ENCODE measurements around the gene HOXA3. TPM values are rescaled to one million over a fixed set of nuclear protein-coding genes. Genes with fewer than 3 reads are reported as not detected.

Gene HOXA3
- total RNA-seq, 4 donors from 2014 or later: 3.4 to 3.9 (median 3.6) TPM

DNA sequence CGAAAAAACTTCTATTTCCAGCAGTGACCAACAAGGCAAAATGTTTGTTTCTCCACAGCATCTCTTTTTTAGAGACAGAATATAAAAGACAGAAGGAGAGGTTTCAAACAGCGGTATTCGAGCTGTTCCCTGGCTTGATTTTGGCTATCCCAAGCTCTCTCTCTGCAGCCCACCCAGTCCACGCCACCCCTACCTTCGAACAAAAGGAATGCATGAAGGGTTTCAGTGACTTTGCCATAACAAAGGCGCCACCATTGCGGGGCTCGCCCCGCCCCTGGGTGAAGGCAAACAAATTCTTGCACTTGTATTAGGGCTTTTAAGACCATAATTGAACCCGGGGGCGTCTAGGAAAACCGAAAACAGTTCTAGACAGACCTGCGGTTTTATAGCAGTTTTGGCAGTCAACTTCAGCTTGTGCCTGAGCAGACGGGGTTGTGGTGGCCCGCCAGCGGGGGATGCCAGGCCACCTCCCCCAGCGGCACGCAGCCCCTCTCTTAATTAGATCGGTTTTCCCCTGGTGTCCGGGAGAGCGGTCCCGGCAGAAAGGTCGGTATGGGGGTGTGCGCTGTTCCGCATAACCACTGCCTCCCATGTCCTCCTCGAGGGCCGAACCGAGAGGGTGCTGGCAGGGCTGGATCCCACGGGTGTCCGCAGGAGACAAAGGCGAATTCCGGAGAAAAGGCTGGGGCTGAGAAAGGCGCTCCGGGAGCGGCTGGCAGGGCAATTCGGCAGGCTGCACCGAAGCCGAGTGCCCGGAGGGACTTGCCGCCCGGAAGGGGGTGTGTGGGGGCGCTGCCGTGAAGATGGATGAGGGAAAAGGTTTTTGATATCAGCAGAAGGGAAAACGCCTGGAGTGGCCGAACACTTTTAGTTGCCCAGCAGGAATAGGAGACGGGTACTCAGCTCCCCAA lies 35.3 kb upstream of the HOXA3 start:
- TF ChIP-seq CTCF (IDR thresholded peaks at IDR 0.05; ENCODE audit: low read depth): no peak

GRCh38 chr7:27186668-27187474 lies 34.5 kb upstream of the HOXA3 start:
- no peak for TF ChIP-seq CTCF (IDR thresholded peaks at IDR 0.05; ENCODE audit: low read depth)

- TF ChIP-seq CTCF (IDR thresholded peaks at IDR 0.05; ENCODE audit: low read depth): no peak
These were observed 33.7 kb upstream of the HOXA3 start for GRCh38 chr7:27185854-27186667.

DNA sequence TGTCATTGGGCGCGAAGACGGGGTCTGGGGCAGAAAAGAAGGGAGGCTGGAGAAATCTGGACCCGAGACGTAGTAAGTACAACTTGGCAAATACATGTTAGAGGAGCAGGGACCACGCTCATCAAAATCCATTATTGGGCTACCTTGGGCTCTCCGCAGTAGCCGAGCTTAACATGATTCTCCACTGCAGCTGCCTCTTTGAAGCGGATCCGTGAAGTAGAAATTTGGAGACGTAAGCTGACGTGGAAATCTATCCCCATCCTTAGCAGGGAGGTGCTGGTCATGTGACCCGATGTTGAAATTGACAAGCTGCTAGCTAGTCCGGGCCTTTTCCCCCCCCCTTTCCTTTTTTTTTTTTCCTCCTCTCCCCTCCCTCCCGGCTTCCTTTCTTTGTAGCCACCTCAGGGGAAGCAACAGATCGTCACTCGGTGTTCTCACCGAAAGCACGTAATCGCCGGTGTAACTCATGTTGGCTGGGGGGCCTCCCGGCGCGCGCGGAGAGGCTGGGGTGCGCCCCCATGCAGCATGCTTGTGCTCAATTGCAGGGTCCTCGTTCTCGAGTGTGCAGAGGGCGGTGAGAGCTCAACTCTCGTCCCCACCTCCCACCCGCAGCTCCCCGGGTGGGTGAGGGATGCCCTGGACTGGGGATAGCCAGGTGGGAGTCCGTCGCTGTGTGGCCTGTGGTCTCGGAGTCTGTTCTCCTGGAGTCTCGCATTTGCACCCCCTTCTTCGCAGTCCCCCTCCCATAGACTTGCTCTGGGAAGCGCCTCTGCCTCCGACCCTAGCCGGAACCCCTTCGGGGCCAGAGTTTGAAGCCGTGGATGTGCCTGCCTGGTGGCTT lies 32.9 kb upstream of the HOXA3 start, which contains the start of gene HOXA11:
Gene HOXA11, minus strand, starts transcription at position 220 of the 841 bp plus-strand sequence. Its CDS starts 88 bp downstream, at position 132.
- TF ChIP-seq CTCF (IDR thresholded peaks at IDR 0.05; ENCODE audit: low read depth): no peak

DNA sequence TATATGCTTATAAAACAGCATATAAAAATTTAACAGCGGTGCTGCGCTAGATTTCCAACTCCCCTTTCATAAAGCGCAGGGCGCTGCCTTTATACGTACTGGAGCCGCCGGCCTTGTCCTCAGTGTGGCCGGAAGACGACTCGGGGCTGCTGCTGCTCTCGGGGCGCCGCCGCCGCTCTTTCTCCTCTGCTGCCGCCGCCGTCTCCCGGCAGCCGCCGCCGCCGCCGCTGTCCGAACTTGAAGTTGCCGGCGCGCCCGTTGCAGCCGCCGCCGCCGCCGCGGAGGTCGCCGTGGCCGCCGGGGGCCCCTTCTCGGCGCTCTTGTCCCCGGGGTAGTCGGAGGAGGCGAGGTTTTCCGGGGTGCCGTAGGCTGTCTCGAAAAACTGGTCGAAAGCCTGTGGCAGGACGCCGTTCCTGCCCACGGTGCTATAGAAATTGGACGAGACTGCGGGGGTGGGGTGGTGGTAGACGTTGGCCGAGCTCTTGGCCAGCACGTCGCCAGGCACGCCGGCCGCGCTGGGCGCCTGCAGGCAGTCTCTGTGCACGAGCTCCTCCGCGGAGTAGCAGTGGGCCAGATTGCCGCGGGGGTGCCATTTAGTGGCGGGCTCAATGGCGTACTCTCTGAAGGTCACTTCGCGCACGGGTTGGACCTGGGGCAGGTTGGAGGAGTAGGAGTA lies 32.1 kb upstream of the HOXA3 start:
- TF ChIP-seq CTCF (IDR thresholded peaks at IDR 0.05; ENCODE audit: low read depth): no peak

GRCh38 chr7:27183682-27184336 lies 31.4 kb upstream of the HOXA3 start:
- no peak for TF ChIP-seq CTCF (IDR thresholded peaks at IDR 0.05; ENCODE audit: low read depth)

Data from subcutaneous adipose tissue (tissue), 4 donors.